CD1c-positive myeloid dendritic cell (primary cell): Measurements from ENCODE around the gene HMSD.
"Not testable (repeated sequence)": the region's sequence is repeated elsewhere in the genome, so short reads cannot be mapped to it uniquely, and the experiment has no call there.

Source experiments
- DNase-seq: peaks from one replicate; pipeline ENCODE4 v3.0.0-alpha.2; 2016; ENCODE audit errors: extremely low spot score

Gene HMSD, protein sequence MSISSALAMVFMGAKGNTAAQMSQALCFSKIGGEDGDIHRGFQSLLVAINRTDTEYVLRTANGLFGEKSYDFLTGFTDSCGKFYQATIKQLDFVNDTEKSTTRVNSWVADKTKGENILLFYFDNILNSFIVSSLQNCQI

DNA sequence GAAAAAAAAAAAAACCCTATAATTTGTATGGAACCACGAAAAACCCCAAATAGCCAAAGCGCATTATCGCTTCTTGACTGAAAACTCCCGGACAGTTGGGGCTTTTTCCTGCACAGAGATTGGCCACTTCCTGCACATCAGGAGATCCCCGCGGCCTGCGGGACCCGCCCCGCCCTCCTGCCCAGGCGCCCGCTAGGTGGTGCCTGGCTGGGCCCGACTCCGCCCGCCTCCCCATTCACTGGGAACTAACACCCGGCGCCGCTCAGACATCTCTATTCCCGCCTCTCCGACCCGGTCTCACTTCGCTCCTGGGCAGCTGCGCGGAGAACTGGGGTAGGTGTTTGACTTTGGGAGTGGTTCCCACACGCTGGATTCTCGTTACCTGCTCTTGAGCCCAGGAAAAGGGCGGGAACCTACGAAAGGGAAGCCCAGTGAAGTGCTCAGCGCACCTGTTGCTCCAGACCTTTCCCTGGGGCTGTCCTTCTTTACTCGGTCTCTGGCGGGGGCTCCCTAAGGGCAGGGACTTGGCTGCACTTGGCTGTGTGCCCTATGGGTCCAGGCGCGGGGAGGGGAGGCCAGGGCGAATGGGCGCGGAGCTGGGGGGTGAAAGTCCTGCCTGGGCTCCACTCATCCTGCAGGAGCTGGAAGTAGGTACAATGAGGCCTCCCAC is at the start of gene HMSD:
Gene HMSD (plus strand): TSS at position 234 of the 670 bp plus-strand sequence. CDS start 4,155 bp downstream, outside the sequence.
- DNase-seq: peak; percentile 71

DNA sequence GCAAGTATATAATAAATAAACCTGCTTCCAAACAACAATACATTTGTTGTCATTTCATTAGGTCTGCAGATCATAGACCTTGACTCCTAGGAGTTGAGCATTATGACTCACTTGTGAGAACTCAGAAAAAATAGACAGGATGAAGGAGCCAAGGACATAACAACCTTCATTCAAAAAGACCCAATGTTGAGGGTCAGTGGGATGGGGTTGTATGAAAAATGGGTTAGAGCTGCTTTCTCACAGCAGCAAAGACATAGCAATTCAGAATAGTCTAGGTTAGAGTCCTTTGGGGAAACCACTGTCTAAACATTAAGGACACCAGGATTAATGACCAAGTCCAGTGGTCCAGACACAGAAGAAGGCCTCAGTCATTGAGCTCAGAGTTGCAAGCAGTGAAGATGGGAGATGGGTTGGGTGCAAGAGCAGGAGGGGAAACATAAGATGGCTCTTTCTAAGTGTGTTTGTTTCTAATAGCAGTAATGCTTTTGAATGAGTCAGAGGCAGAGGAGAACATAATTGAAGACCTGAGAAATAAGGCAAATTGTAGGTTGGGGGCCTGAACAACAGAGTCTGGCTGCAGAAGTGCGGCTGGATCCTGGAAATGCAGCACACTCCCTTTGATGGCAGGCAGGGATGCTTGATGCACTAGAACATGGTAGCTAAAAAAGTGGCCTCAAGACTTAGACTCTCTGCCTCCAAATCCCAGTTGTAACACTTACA is 45.1 kb upstream of the HMSD start:
- no peak for DNase-seq

DNA sequence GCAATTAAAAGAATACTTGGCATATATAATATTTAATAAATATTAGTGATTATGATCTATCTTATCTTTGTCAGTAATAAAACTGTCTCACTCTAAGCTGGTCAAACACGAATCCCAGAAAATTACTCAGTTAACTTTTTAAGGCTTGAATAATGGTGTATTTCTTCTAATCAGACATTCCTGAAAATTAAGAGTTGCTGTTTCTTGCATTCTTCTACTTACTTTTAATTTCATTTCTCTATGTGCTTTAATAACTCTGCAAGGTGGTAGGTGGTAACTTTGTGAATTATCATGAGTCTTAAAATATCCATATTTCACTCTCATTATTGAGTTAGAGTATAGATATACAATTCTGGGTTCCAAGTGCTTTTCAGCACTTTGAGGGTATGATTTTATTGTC is 44.4 kb upstream of the HMSD start:
- no peak for DNase-seq

DNA sequence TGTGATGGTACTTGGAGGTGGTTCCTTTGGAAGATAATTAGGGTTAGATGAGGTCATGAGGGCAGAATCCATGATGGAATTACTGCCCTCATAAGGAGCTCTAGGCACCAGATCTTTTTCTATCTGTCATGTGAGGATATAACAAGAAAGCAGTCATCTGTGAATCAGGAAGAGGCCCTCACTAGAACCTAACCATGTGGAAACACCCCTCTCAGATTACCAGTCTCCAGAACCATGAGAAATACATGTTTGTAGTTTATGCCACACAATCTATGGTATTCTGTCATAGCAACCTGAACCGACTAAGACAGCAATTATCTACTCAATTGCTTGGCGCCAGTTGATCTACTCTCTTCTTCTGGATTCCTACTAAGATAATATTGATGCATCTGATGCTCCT is 43.7 kb upstream of the HMSD start:
- no peak for DNase-seq

DNA sequence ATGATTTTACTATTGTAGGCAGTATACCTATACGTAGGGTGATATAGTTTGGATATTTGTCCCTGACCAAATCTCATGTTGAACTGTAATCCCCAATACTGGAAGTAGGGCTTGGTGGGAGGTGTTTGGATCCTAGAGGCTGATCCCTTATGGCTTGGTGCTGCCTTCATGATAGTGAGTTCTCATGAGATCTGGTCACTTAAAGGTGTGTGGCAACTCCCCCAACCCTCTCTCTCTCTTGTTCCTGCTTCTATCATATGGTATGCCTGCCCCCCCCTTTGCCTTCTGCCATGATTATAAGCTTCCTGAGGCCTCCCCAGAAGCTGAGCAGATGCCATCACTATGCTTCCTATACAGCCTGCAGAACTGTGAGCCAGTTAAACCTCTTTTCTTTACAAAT is 43.0 kb upstream of the HMSD start:
- DNase-seq: no peak

DNA sequence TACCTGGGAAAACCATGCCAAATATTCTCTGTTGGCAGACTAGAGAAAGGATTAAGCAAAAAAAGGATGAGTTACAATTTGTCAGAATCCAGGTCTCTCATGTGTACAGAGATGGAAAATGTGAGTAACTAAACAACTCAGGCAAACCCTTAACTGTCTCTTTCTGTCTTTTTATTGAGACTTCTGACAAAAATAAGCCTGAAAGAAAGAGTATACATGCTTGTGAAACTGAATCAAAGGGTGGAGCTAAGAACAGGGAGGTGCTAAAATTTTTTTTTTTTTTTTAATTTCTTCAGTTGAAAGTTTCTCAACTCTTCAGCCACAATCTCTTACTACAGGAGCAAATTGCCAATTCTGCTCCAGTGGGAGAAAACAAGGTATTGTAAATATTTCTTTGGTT is 41.4 kb upstream of the HMSD start, which contains the start of gene SERPINB10:
Gene SERPINB10 (plus strand): TSS at position 295 of the 400 bp plus-strand sequence. CDS start 7,553 bp downstream, outside the sequence.
- no peak for DNase-seq

DNA sequence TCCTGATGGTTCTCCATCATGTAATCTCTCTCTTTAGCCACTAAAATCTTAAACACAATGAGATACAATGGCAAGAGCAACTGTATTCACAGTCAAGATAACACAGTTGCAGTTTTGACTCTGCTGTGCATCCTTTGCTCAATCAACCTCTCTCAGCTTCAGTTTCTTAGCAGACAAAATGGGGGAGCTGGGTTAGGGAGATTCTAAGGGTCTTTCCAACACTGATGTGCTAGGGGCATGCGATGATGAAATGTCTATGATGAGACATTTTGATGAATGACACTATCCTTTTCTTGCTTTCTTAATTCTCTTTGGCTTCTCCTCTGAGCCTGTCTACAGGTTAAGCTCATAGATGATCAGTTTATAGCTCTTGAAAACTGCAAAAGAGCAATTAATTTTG is 40.2 kb upstream of the HMSD start:
- no peak for DNase-seq

DNA sequence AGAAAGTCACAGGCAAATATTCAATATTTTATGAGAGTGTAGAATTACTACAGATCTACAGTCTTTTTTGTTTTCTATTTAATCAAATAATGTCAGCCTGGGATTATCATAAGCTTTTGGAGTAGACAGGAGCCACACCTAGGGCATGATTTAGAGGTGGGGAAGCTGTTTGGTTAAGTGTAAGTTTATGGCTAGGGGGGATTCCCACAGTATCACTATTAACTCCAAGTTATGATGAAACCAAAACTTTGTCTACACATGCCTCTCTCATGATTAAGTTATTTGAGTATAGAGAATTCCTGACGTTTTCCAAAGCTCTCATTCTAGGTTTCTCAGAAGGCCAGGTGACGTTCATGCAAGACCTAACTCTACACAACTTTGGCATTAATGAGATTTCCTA is 39.2 kb upstream of the HMSD start:
- no peak for DNase-seq

DNA sequence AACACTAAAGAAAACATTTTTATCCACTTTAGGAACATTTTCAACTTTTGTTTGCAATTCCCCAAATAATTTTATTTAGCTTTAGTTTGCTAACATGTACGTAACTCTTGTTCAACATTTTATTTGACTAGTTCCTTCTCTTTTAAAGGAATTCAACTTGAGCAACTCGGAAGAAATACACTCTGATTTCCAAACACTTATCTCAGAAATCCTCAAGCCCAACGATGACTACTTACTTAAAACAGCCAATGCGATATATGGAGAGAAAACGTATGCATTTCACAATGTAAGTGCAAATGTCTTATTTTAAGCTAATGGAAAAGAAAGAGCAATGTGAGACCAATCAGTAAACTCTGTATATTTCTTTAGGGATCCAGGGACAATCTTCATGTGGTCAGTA is 31.3 kb upstream of the HMSD start:
- peak; percentile 24 for DNase-seq

DNA sequence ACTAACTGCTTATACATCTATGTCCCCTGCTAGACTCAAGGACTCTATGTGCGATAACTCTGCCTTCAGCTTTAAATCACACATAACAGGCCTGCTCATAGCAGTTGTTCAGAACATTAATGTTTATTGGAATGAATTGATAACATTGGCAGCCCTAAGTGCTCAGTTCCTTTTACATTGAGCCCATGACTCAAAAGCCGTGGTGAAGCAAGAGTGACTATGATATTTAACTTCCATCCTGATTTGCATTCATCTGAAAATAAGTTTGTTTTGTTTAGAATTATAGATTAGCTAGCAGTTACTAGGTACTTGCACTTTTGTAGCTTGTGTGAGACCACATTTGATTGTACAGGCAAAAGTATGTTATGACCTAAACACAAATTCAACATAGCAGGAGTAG is 27.1 kb upstream of the HMSD start:
- no peak for DNase-seq

DNA sequence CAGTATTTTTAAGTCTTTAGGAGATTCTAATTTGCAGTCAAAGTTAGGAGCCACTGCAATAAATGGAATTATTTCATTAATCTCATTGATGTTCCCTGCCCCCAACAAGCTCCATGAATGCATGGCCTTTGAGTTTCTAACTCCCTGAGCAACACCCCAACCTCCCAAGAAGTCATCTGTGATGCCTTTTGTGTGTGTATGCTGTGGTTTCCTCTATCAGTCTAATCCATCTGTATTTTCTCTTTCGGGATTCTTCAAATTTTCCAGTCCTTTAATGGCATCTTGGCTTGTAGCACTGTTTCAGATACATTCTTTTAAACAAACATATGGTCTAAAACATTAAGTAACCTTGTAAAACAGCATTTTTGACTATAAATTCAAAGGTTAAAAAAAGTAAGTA is 24.6 kb upstream of the HMSD start:
- no peak for DNase-seq

DNA sequence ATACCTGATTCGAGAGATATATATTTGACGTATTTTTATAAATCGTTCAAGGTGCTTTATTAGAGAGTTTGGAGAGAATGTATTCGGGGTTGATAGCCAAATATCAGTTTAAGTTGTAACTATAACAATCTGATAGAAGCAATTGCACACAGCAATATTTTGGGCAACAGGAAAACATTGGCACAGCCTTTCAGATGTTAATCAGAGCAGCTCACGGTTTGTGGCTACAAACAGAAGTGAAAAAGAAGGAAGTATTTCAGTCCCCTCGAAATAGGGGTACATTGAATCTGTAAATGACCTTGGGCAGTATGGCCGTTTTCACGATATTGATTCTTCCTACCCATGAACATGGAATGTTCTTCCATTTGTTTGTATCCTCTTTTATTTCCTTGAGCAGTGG is 20.8 kb upstream of the HMSD start:
- peak; percentile 17 for DNase-seq

DNA sequence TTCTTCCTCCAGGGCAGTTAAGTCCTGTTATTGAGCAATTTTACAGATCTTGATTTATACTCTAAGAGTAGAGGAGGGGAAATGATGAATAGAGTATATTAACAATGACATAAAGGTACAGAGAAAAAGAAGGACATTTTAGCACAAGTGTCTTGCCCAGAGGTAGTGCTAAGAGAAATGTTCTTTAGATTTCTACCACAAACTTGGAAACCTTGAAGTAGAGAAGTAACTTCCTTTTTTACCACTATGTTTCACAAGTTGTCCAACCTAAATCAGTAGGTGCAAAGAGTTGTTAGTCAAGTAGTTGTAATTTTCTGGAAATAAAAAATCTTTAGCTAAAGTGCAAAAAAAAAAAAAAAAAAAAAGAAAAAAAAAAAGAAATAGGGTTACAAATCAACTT is 19.7 kb upstream of the HMSD start:
- DNase-seq: not testable (repeated sequence)

DNA sequence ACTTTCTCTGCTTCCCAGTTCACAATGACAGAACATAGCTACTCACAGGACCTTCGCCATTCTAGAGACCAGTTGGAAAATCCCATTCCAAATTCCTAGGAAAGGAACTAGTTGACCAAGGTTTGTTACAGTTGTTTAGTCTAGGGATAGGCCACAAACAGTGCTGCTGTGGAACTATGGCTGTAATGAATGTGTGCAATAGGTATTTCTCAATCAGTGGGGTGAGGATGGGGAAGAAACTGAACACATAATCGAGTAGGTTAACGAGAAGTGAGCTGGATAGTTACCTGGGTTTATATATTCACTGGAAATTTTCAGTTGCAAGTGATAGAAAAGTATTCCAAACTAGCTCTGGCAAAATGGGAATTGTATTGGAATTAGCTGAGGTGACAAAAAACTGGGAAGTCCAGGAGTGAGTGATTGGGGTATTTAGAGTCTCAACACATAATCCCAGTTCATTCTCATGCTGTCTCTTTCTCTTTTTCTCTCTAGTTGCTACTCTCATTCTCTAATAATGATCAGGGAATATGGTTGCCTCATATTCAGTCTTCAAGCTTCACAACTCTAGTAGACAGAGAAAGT is 18.2 kb upstream of the HMSD start:
- peak; percentile 26 for DNase-seq

DNA sequence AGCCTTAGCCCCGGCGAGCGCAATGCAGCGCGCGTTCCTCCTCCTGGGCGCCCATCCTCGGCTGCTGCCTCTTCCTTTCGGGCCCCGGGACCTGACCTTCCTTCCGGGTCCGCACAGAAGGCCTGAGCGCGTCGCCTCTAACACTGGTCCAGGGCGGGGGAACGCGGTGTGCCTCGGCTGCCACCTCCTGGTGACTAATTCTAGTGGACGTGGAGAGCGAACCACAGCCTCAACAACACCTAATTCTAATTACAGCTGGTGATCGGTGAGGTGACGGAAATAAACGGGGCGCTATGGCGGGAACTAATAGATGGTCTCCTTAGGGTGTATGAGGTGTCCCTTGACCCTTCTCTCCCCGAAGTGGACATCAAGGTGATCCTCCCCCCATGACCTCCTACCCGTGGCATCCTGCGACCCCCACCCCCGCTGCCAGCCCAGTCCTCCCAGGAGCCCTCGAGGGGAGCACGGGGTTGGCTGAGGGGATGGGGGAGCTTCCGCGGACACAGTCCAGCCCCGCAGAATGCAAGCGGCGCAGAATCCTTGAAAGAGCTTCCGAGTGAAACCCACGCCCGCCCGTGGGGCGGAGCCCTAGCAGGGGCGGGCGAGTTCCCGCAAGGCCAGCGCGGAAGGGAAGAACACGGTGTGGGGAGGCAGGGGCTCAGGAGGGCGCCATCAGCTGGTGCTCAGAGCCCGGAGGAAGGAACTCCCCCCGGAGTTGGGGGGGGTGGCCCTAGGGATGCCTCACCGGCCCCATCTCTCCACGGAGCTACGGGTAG is 12.8 kb upstream of the HMSD start:
- DNase-seq: peak; percentile 87

DNA sequence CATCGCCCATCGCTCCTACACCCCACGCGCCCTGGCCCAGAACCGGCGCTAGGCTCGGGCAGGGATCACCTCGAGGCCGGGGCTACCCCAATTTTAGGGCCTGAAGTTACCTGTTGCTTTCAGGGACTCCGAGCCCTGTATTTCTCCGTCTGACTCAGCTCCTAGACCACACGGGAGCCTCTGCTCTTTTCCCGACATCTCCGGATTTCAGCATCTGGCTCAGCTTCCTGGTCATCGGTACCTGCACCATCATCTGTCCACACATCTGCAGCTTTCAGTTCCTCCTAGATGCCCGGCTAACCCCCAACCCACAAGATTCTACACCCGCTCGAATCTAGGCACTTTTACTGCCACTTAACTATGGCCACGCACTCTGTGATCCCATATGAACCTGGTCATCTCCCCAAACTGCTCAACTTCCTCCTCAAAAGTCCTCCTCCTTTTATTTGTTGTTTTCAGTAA is 12.1 kb upstream of the HMSD start:
- DNase-seq: no peak

DNA sequence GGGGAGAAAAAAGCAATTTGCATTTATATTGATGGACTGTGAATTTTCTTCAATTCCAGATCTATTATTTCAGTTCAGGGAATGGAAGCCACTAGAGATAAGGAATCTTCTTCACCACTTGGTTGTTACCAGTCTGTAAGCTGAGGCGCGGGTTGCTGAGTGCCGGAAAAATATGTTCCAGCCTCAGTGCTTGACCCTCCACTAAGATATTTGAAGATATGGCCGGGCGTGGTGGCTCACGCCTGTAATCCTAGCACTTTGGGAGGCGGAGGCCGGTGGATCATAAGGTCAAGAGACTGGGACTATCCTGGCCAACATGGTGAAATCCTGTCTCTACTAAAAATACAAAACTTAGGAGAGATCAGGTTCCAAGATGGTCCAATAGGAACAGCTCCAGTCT is 9.1 kb upstream of the HMSD start:
- DNase-seq: no peak

DNA sequence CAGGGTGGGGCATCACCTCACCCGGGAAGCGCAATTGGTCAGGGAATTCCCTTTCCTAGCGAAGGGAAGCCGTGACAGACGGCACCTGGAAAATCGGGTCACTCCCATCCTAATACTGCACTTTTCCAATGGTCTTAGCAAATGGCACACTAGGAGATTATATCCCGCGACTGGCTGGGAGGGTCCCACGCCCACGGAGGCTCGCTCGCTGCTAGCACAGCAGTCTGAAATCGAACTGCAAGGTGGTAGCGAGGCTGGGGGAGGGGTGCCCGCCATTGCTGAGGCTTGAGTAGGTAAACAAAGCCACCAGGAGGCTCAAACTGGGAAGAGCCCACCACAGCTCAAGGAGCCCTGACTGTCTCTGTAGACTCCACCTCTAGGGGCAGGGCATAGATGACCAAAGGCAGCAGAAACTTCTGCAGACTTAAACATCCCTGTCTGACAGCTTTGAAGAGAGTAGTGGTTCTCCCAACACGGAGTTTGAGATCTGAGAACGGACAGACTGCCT is 8.5 kb upstream of the HMSD start:
- not testable (repeated sequence) for DNase-seq

DNA sequence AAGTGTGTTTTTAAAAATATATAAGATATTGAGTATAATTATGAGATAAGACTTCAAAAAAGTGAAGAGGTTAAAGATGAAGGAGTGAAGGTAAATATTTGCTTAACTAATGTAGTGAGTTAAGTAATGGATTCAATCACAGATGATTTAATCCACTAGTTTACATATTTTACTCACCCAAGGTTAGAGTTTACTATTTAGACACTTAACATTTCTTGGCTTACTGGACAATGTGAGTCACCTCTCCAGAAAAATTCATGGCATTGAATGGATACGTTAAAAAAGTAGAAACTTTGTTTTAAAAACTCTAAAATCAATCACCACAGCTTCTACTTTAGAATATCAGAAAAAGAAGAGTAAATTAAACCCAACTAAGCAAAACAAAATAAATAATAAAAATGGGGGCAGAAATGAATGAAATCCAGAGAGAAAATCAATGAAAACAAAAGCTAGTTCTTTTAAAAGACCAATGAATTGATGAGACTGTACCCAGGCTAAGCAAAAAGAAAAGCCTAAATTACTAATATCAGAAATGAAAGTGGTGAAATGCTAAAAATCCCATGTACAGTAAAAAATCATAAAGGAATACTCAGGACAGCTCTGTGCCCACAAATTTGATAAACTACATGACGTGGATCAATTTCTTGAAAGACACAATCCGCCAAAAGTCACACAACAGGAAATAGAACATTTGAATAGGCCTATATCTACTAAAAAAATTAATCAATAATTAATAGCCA is 1.9 kb upstream of the HMSD start:
- no peak for DNase-seq

DNA sequence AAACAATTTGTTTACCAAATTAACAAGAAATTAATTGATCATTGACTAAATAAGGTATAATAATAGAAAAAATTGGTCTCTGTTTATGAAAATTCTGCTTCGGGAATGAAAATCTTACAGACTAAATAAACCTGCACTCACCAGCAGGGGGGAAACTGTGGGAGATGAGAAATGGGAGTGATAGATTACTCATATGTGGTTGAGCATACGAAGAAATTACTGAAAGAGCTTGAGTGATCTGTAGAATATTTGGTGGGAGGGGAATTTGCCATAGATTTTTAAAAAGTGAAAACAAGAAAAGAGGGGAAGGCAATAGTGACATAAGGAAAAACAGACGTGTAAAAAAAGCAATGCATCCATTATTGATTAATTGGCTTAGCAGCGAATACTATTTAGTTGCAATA is 2.2 kb downstream of the HMSD start:
- no peak for DNase-seq

DNA sequence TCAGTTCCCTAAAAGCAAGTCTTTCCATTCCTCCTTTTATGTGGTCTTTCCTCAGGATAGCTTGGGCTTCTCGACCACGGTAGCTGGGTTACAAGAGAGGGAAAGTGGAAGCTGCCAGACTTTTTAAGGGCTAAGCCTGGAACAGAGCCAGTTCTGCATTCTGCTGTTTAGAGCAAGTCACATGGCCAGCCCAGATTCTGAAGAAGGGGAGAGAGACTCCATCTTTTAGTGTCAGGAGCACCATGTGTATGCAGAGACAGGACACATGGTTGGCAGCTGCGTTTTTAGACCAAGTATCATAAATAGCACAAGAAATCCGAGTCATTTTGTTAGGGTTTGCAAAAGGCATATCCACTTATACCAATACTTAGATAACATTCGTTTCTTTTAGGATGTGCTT is 4.7 kb downstream of the HMSD start:
- DNase-seq: no peak
